Karpas-422 (cell line): ENCODE results near the gene SQOR. TPM values are rescaled to one million over a fixed set of nuclear protein-coding genes. Genes with fewer than 3 reads are reported as not detected.

Experiments
- DNase-seq: peaks from one replicate; pipeline ENCODE4 v3.0.0-alpha.2; 2015
- H2AFZ ChIP-seq: fragments of 200-600 bp; sonication (generic); 2 replicates; pipeline ENCODE4 v1.6.1; 2014; ENCODE audit warnings: antibody characterized with exemption, low read length, mixed read lengths
- H3K27ac ChIP-seq: fragments of 200-600 bp; sonication (generic); 2 replicates; pipeline ENCODE4 v1.5.1; 2014; ENCODE audit warnings: mild to moderate bottlenecking, low read length, moderate library complexity
- H3K27me3 ChIP-seq: fragments of 200-600 bp; sonication (generic); 2 replicates; pipeline ENCODE4 v1.6.1; 2014; ENCODE audit warnings: low read length, mixed read lengths
- H3K36me3 ChIP-seq: fragments of 200-600 bp; sonication (generic); 2 replicates; pipeline ENCODE4 v1.6.1; 2014; ENCODE audit warnings: low read length, mixed read lengths; ENCODE audit not compliant: insufficient read depth
- H3K4me1 ChIP-seq: fragments of 200-600 bp; sonication (generic); 2 replicates; pipeline ENCODE4 v1.6.1; 2014; ENCODE audit warnings: mild to moderate bottlenecking, low read length, mixed read lengths
- H3K4me2 ChIP-seq: fragments of 200-600 bp; sonication (generic); 2 replicates; pipeline ENCODE4 v1.6.1; 2014; ENCODE audit warnings: low read length, low read depth, mild to moderate bottlenecking; ENCODE audit not compliant: poor library complexity, severe bottlenecking
- H3K4me3 ChIP-seq: fragments of 200-600 bp; sonication (generic); 2 replicates; pipeline ENCODE4 v1.5.1; 2014; ENCODE audit warnings: mild to moderate bottlenecking, antibody characterized with exemption, low read length, mixed read lengths
- H3K79me2 ChIP-seq: fragments of 200-600 bp; sonication (generic); 2 replicates; pipeline ENCODE4 v1.6.1; 2014; ENCODE audit warnings: mild to moderate bottlenecking, low read length, mixed read lengths
- H3K9ac ChIP-seq: fragments of 200-600 bp; sonication (generic); 2 replicates; pipeline ENCODE4 v1.6.0; 2014; ENCODE audit warnings: low read length
- H3K9me2 ChIP-seq: fragments of 200-600 bp; sonication (generic), shearing (Covaris generic); replicated peaks from 2 replicates; pipeline ENCODE4 v1.6.0; 2014; ENCODE audit warnings: mild to moderate bottlenecking, low read length, moderate library complexity; ENCODE audit not compliant: insufficient read depth
- H3K9me3 ChIP-seq: fragments of 300-700, 200-600 bp; sonication (generic); 2 replicates; pipeline ENCODE4 v1.6.1; 2014; ENCODE audit warnings: low read length, mixed read lengths
- H4K20me1 ChIP-seq: fragments of 200-600 bp; sonication (generic); 2 replicates; pipeline ENCODE4 v1.6.1; 2014; ENCODE audit warnings: mild to moderate bottlenecking, antibody characterized with exemption, low read length, low read depth; ENCODE audit not compliant: insufficient read depth
- total RNA-seq: library from RNA; depleted of rRNA; stranded (reverse); fragments of >200 nt; shearing (Covaris generic); gene quantifications from 2 replicates; pipeline ENCODE4 v1.2.3, GENCODE V29; 2014; ENCODE audit warnings: low replicate concordance

The SQOR gene
- total RNA-seq, 1 experiment from 2014 or later: 2.1 TPM

DNA sequence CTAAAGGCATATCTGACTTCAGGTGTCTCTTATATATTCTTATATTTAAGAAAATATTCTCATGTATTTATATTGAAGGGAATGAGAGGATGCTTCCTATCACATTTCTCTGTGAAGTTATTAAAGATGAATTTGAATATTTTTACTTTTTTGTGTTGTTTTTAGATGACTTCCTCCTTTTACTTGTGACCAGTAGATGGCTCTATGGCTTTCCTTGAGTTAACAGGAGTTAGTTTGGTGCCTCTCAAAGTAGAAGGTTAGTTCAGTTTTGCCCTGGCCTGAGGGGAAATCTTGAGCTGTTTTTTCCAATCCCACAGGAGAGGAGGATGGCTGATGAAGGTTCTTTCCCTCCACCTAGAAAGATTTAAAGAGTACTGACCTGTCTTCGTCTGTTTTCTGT is 80.7 kb downstream of the SQOR start:
- no peaks in the 10 kb centered on the region for H4K20me1 ChIP-seq
- no peaks in the 10 kb centered on the region for H3K27me3 ChIP-seq
- no peaks in the 10 kb centered on the region for H3K79me2 ChIP-seq
- no peak overlapping the region for H3K4me2 ChIP-seq
- no peak overlapping the region for H3K4me3 ChIP-seq
- no peak overlapping the region for H3K27ac ChIP-seq
- peak overlapping the region; percentile 78; the same call in 1 of the 2 replicates for H2AFZ ChIP-seq
- DNase-seq: peak; percentile 61
- no peaks in the 10 kb centered on the region for H3K9me2 ChIP-seq
- H3K9ac ChIP-seq: no peak overlapping the region
- H3K36me3 ChIP-seq: no peaks in the 10 kb centered on the region
- H3K4me1 ChIP-seq: peaks cover 16% of the 10 kb centered on the region
- no peaks in the 10 kb centered on the region for H3K9me3 ChIP-seq

DNA sequence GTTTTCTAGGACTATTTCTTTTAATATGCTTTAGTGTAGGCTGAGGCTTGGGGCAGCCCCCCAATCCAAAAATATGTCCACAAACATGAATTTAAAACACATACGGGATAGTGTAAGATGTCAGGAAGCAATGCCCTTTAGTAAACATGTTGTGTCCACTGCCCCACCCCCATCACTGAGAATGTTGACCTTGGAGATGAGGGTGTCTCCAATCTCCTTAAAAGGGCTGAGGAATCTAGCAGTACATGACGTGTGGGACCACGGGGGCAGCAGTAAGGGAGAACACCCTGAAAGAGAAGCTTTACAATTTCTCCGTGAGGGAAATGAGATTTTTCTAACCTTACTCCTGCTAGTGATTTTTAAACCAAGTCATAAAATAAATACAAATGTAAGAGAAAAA is 84.7 kb downstream of the SQOR start:
- Histone ChIP-seq H4K20me1 (no peaks in the 10 kb centered on the region), H3K36me3 (no peaks in the 10 kb centered on the region), H2AFZ (no peak overlapping the region), H3K79me2 (no peaks in the 10 kb centered on the region), H3K4me2 (no peak overlapping the region), H3K4me1 (peaks cover 20% of the 10 kb centered on the region), H3K9ac (no peak overlapping the region), H3K9me2 (no peaks in the 10 kb centered on the region), H3K27me3 (no peaks in the 10 kb centered on the region), H3K4me3 (no peak overlapping the region), H3K27ac (no peak overlapping the region), H3K9me3 (no peaks in the 10 kb centered on the region)
- no peak for DNase-seq

DNA sequence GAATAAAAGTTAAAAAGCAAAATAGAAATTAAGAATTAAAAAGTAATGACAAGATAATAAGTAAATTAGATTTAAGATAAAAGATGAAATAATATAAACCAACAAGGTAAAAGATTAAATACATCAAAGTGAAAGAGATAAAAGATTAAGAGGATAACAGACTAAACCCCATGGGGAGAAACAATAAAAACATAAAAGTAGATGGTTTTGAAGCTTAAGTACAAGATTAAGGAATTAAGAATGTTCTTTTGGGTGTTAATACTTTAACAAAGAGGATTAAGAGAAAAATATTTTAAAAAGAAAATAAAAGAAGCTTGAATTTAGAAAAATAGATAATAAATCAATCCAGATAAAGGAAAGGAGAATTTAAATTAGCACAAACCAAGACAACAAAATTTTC is 85.4 kb downstream of the SQOR start:
- H3K79me2 ChIP-seq: no peaks in the 10 kb centered on the region
- no peak overlapping the region for H3K27ac ChIP-seq
- no peak for DNase-seq
- H3K4me2 ChIP-seq: no peak overlapping the region
- no peaks in the 10 kb centered on the region for H3K9me2 ChIP-seq
- H3K27me3 ChIP-seq: no peaks in the 10 kb centered on the region
- no peak overlapping the region for H3K4me3 ChIP-seq
- no peaks in the 10 kb centered on the region for H3K36me3 ChIP-seq
- H3K4me1 ChIP-seq: peaks cover 15% of the 10 kb centered on the region
- no peak overlapping the region for H3K9ac ChIP-seq
- H2AFZ ChIP-seq: no peak overlapping the region
- no peaks in the 10 kb centered on the region for H3K9me3 ChIP-seq
- no peaks in the 10 kb centered on the region for H4K20me1 ChIP-seq

DNA sequence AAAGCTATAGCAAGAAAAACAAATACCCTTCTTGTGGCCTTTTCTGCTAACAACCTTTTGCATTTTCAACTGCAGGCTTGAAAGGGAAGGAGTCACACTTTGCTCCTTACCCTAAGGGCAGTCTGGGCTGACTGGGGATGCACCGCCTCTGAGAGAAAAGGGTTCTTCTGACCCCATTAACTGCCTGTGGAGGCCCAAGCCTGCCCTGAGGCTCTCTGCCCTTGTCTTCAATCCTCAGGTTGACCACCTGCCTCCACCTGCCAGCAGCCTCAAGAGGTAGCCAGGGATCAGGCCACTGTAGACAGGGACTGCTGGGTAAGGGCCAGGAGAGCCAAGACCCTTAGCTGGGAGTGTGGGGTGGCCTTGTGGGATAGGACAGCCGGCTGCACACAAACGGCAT is 93.8 kb downstream of the SQOR start:
- no peaks in the 10 kb centered on the region for H3K79me2 ChIP-seq
- H3K9me3 ChIP-seq: no peaks in the 10 kb centered on the region
- no peaks in the 10 kb centered on the region for H3K36me3 ChIP-seq
- no peaks in the 10 kb centered on the region for H4K20me1 ChIP-seq
- no peak for DNase-seq
- H3K9ac ChIP-seq: no peak overlapping the region
- H2AFZ ChIP-seq: no peak overlapping the region
- H3K27ac ChIP-seq: no peak overlapping the region
- no peaks in the 10 kb centered on the region for H3K9me2 ChIP-seq
- H3K4me3 ChIP-seq: no peak overlapping the region
- no peaks in the 10 kb centered on the region for H3K27me3 ChIP-seq
- H3K4me1 ChIP-seq: peaks cover 3% of the 10 kb centered on the region
- no peak overlapping the region for H3K4me2 ChIP-seq

DNA sequence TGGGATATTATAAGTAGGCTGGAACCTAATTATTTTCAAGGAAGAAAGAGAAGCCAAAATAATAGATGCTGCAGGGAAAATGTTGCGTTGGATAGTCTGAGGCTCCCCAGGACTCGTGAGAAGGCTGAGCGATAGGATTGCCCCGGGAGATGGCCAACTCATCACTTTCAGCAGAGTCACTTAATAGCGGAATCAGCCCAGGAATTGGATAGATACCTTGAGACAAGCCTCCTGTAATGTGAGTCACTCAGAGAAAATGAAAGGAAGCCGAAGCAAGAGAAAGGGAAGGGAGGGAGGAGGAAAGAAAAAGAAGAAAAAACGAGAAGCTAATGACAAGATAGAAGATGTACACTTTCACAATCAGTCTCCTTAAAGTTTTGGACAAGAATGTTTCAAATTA is 94.3 kb downstream of the SQOR start:
- no peaks in the 10 kb centered on the region for H3K79me2 ChIP-seq
- H3K4me3 ChIP-seq: no peak overlapping the region
- no peak overlapping the region for H3K27ac ChIP-seq
- no peaks in the 10 kb centered on the region for H4K20me1 ChIP-seq
- no peak overlapping the region for H3K9ac ChIP-seq
- no peaks in the 10 kb centered on the region for H3K9me2 ChIP-seq
- H3K4me1 ChIP-seq: peaks cover 8% of the 10 kb centered on the region
- no peaks in the 10 kb centered on the region for H3K36me3 ChIP-seq
- no peaks in the 10 kb centered on the region for H3K9me3 ChIP-seq
- H2AFZ ChIP-seq: no peak overlapping the region
- DNase-seq: no peak
- H3K27me3 ChIP-seq: no peaks in the 10 kb centered on the region
- no peak overlapping the region for H3K4me2 ChIP-seq

DNA sequence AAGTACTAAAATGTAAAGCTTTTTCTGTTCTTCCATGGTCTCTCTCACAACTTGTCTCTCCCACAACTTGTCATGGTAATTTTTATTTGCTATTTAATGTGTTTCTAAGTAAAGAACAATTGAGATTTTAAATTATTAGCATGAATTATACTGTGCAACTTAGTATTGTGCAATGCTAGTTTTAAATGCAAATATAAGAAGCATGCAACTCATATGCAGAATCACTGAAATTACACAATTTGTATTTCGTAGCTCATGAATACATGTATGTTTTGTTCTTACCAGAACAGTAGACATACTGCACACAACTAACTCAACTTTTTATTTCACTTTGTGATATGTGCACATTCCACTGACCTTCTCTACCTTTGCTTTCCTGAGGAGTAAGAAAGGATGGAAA is 96.5 kb downstream of the SQOR start:
- H4K20me1 ChIP-seq: no peaks in the 10 kb centered on the region
- H3K79me2 ChIP-seq: no peaks in the 10 kb centered on the region
- H3K9me2 ChIP-seq: no peaks in the 10 kb centered on the region
- no peak overlapping the region for H3K4me2 ChIP-seq
- H3K27ac ChIP-seq: no peak overlapping the region
- no peaks in the 10 kb centered on the region for H3K9me3 ChIP-seq
- no peak overlapping the region for H3K4me3 ChIP-seq
- H3K27me3 ChIP-seq: no peaks in the 10 kb centered on the region
- no peaks in the 10 kb centered on the region for H3K36me3 ChIP-seq
- H2AFZ ChIP-seq: no peak overlapping the region
- H3K4me1 ChIP-seq: peaks cover 24% of the 10 kb centered on the region
- H3K9ac ChIP-seq: no peak overlapping the region
- no peak for DNase-seq

DNA sequence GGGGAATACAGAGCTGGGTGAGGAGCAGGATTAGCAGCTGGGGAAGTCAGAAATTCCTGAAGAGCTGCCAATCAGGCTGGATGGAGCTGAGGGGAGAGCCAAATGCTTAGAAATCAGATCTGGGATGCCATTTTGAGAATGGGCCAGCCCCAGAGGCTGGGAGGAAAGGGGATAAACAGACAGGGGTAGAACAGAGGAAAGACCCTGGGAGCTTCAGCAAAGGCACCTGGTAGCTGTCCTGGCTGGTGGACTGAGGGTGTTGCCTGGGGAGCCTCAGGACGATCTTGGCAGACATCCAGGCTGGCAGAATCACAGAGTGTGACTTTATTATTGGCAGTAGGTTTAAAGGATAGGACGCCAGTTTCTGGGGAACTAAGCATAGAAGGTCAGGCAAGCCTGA is 97.8 kb downstream of the SQOR start:
- Histone ChIP-seq H4K20me1 (no peaks in the 10 kb centered on the region), H3K4me2 (no peak overlapping the region), H3K36me3 (no peaks in the 10 kb centered on the region), H3K4me1 (peaks cover 24% of the 10 kb centered on the region), H3K9me3 (no peaks in the 10 kb centered on the region), H3K27ac (no peak overlapping the region), H3K27me3 (no peaks in the 10 kb centered on the region), H3K79me2 (no peaks in the 10 kb centered on the region), H3K9ac (no peak overlapping the region), H2AFZ (no peak overlapping the region), H3K9me2 (no peaks in the 10 kb centered on the region), H3K4me3 (no peak overlapping the region)
- DNase-seq: no peak

DNA sequence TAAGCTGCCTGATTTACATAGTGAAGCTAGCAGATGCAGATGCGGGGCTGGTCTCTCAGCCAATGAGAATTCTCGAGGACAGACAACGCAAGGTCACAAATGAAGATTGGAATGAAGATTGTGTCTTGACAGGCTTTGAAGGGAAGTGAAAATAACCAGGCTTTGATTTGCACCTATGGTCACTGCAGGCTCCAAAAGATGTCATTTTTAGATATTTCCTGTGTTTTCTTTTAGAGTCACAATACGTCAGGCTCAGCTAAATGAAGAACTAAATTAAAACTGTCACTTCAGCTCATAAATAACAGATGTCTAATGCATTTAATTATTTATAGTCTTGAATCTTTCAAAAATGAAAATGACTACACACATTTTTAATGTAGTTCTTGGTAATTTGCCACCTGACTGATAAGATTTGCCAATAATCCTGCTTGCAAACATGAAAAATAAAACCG is 99.5 kb downstream of the SQOR start:
- Histone ChIP-seq H3K36me3 (no peaks in the 10 kb centered on the region), H3K4me3 (peak overlapping the region; percentile 19; the same call in 1 of the 2 replicates), H3K9ac (no peak overlapping the region), H3K4me2 (peak overlapping the region; percentile 53), H3K27ac (peak overlapping the region; percentile 65), H3K79me2 (no peaks in the 10 kb centered on the region), H3K9me2 (no peaks in the 10 kb centered on the region), H3K9me3 (no peaks in the 10 kb centered on the region), H2AFZ (no peak overlapping the region), H4K20me1 (no peaks in the 10 kb centered on the region), H3K4me1 (peaks cover 24% of the 10 kb centered on the region), H3K27me3 (no peaks in the 10 kb centered on the region; the same call in 1 of the 2 replicates)
- peak; percentile 75 for DNase-seq
